Nephron progenitor cell (in vitro differentiated cells): ENCODE measurements around the gene NTM.

Experiments
- DNase-seq: peaks from one replicate; pipeline ENCODE4 v3.0.0; 2021
- H3K27ac Mint-ChIP-seq: 2 replicates; pipeline ENCODE4 v1.8.0; 2021; ENCODE audit warnings: mild to moderate bottlenecking, moderate library complexity, mixed read lengths
- H3K27me3 Mint-ChIP-seq: 2 replicates; pipeline ENCODE4 v1.8.0; 2021; ENCODE audit warnings: mild to moderate bottlenecking, low read depth, mixed read lengths; ENCODE audit not compliant: poor library complexity
- H3K36me3 Mint-ChIP-seq: 2 replicates; pipeline ENCODE4 v1.8.0; 2021; ENCODE audit warnings: low read depth, mixed read lengths
- H3K4me1 Mint-ChIP-seq: 2 replicates; pipeline ENCODE4 v1.8.0; 2021; ENCODE audit warnings: mixed read lengths
- H3K4me3 Mint-ChIP-seq: 2 replicates; pipeline ENCODE4 v1.8.0; 2021; ENCODE audit warnings: mild to moderate bottlenecking, moderate library complexity, mixed read lengths
- H3K9me3 Mint-ChIP-seq: 2 replicates; pipeline ENCODE4 v1.8.0; 2021; ENCODE audit warnings: mild to moderate bottlenecking, moderate library complexity, mixed read lengths
- CTCF ChIP-seq: fragments of 200-600 bp; sonication (generic); IDR thresholded peaks from 2 replicates; pipeline ENCODE4 v1.5.0; 2021; ENCODE audit warnings: antibody characterized with exemption

NTM gene

GRCh38 chr11:131832079-131832478, 461.7 kb downstream of the NTM start:
- no peak overlapping the region for H3K4me3 Mint-ChIP-seq
- no peak for DNase-seq
- TF ChIP-seq CTCF, result no peak
- no peak overlapping the region for H3K27ac Mint-ChIP-seq
- H3K9me3 Mint-ChIP-seq, result no peaks in the 10 kb centered on the region
- H3K36me3 Mint-ChIP-seq, result no peaks in the 10 kb centered on the region
- no peaks in the 10 kb centered on the region for H3K4me1 Mint-ChIP-seq
- no peaks in the 10 kb centered on the region for H3K27me3 Mint-ChIP-seq

- TF ChIP-seq CTCF, result no peak
- H3K4me3 Mint-ChIP-seq, result no peak overlapping the region
Measured at GRCh38 chr11:131833366-131833765, 463.0 kb downstream of the NTM start.

GRCh38 chr11:131837562-131837961, 467.1 kb downstream of the NTM start:
- Mint-ChIP-seq H3K36me3 (no peaks in the 10 kb centered on the region), H3K27ac (no peak overlapping the region), H3K27me3 (peaks cover 11% of the 10 kb centered on the region), H3K4me1 (peaks cover 5% of the 10 kb centered on the region), H3K9me3 (no peaks in the 10 kb centered on the region), H3K4me3 (no peak overlapping the region)
- no peak for TF ChIP-seq CTCF
- DNase-seq, result no peak

More at GRCh38 chr11:131833366-131833765, 463.0 kb downstream of the NTM start:
- Mint-ChIP-seq H3K27ac (no peak overlapping the region), H3K36me3 (no peaks in the 10 kb centered on the region), H3K9me3 (no peaks in the 10 kb centered on the region), H3K27me3 (no peaks in the 10 kb centered on the region), H3K4me1 (no peaks in the 10 kb centered on the region)
- DNase-seq, result no peak

GRCh38 chr11:131838016-131838415, 467.6 kb downstream of the NTM start:
- TF ChIP-seq CTCF, result no peak
- Mint-ChIP-seq H3K9me3 (no peaks in the 10 kb centered on the region), H3K4me1 (peaks cover 5% of the 10 kb centered on the region), H3K36me3 (no peaks in the 10 kb centered on the region), H3K27ac (no peak overlapping the region), H3K27me3 (peaks cover 11% of the 10 kb centered on the region), H3K4me3 (no peak overlapping the region)
- no peak for DNase-seq

- H3K27ac Mint-ChIP-seq, result no peak overlapping the region
- no peak for TF ChIP-seq CTCF
- no peak for DNase-seq
- H3K36me3 Mint-ChIP-seq, result no peaks in the 10 kb centered on the region
- H3K9me3 Mint-ChIP-seq, result no peaks in the 10 kb centered on the region
- H3K4me1 Mint-ChIP-seq, result peaks cover 5% of the 10 kb centered on the region
- no peak overlapping the region for H3K4me3 Mint-ChIP-seq
- peaks cover 11% of the 10 kb centered on the region for H3K27me3 Mint-ChIP-seq
Measured at GRCh38 chr11:131839326-131839725, 468.9 kb downstream of the NTM start.

GRCh38 chr11:131840545-131840944, 470.1 kb downstream of the NTM start:
- no peak for DNase-seq
- no peak for TF ChIP-seq CTCF
- Mint-ChIP-seq H3K27ac (no peak overlapping the region), H3K36me3 (no peaks in the 10 kb centered on the region), H3K4me3 (no peak overlapping the region), H3K4me1 (peaks cover 5% of the 10 kb centered on the region), H3K27me3 (peaks cover 11% of the 10 kb centered on the region), H3K9me3 (no peaks in the 10 kb centered on the region)
